A549 (cell line): Measurements from ENCODE around the gene PTPRD. TPM values are rescaled to one million over a fixed set of nuclear protein-coding genes. Genes with fewer than 3 reads are reported as not detected.

ENCODE experiments used
- ATAC-seq, 2 experiments: fragments of 200-7000 bp in 1 of 2; fragments of >200 bp in 1 of 2; cut with Nextera tagmentation in 1 of 2; cut with Tn5 transposase in 1 of 2; 3 replicates each; pipeline versions ENCODE4 v1.8.0 to v1.9.1; 2018 to 2020; ENCODE audit warnings: mild to moderate bottlenecking in 1 of 2, moderate library complexity in 1 of 2
- CTCF ChIA-PET: fragments of 300-600 bp; sonication (Branson Sonifier 250); formaldehyde crosslinking; extraction: SDS; loops from one replicate; lab custom pipeline; 2021; ENCODE audit warnings: antibody characterized with exemption, inconsistent platforms; lab: Yijun Ruan, JAX
- POLR2A ChIA-PET: fragments of 350-600 bp; formaldehyde crosslinking; extraction: SDS; loops from one replicate; lab custom pipeline; 2021; ENCODE audit warnings: antibody characterized with exemption, inconsistent platforms; lab: Yijun Ruan, JAX
- DNase-seq, 2 experiments: peaks; one replicate each; pipeline versions ENCODE4 v3.0.0 to v3.0.0-alpha.2; 2011 to 2016; ENCODE audit warnings: low read depth in 1 of 2, low spot score in 1 of 2
- FAIRE-seq: peaks from 2 replicates; lab custom pipeline; 2011; peaks lifted over from hg19 to GRCh38; lab: Jason Lieb, UNC
- H3K27ac ChIP-seq, 2 experiments: fragments of >200 bp; sonication (Bioruptor Twin); formaldehyde crosslinking; 3 replicates each; pipeline ENCODE4 v1.5.1; 2016 to 2017
- H3K4me1 ChIP-seq: fragments of >200 bp; sonication (Bioruptor Twin); formaldehyde crosslinking; 3 replicates; pipeline ENCODE4 v1.6.1; 2016
- H3K4me2 ChIP-seq: fragments of >200 bp; sonication (Bioruptor Twin); formaldehyde crosslinking; 3 replicates; pipeline ENCODE4 v1.6.1; 2016
- H3K4me3 ChIP-seq: fragments of >200 bp; sonication (Bioruptor Twin); formaldehyde crosslinking; 3 replicates; pipeline ENCODE4 v1.5.1; 2016
- H3K9me3 ChIP-seq: fragments of >200 bp; sonication (Bioruptor Twin); formaldehyde crosslinking; 3 replicates; pipeline ENCODE4 v1.6.1; 2016
- CBX8 ChIP-seq: fragments of 200-600 bp; sonication (generic); IDR thresholded peaks from 2 replicates; pipeline ENCODE4 v1.6.1; 2016
- CEBPB ChIP-seq, 2 experiments: fragments of >200 bp in 1 of 2; sonication (Bioruptor Twin) in 1 of 2; formaldehyde crosslinking in 1 of 2; IDR thresholded peaks; 2 replicates each; pipeline ENCODE4 v1.6.1; 2012 to 2016
- EP300 ChIP-seq, 2 experiments: fragments of >200 bp; sonication (Bioruptor Twin); formaldehyde crosslinking; IDR thresholded peaks; 2 replicates in 1 of 2; 3 replicates in 1 of 2; pipeline ENCODE4 v1.6.1; 2016 to 2017
- ESRRA ChIP-seq: fragments of 150-350 bp; IDR thresholded peaks from 2 replicates; pipeline ENCODE4 v1.6.1; 2014; ENCODE audit warnings: mild to moderate bottlenecking, low read length, borderline replicate concordance
- FOSB ChIP-seq: fragments of 250-450 bp; sonication (Bioruptor Pico); IDR thresholded peaks from 2 replicates; pipeline ENCODE4 v1.5.0; 2020; ENCODE audit warnings: mild to moderate bottlenecking, moderate library complexity
- FOSL2 ChIP-seq, 2 experiments: fragments of 450-650 bp in 1 of 2; fragments of >200 bp in 1 of 2; sonication (Bioruptor Twin) in 1 of 2; formaldehyde crosslinking; IDR thresholded peaks; 2 replicates each; pipeline versions ENCODE4 v1.5.0 to v1.6.1; 2016 to 2020; ENCODE audit warnings: mild to moderate bottlenecking in 1 of 2, moderate library complexity in 1 of 2
- FOXS1 ChIP-seq: fragments of 250-450 bp; sonication (Bioruptor Pico); IDR thresholded peaks from 2 replicates; pipeline ENCODE4 v1.5.0; 2020; ENCODE audit warnings: mild to moderate bottlenecking, moderate library complexity
- HOXA7 ChIP-seq: fragments of 250-450 bp; sonication (Bioruptor Pico); IDR thresholded peaks from 2 replicates; pipeline ENCODE4 v1.5.0; 2020; ENCODE audit warnings: mild to moderate bottlenecking, moderate library complexity
- HOXB5 ChIP-seq: fragments of 250-450 bp; sonication (Bioruptor Pico); IDR thresholded peaks from 2 replicates; pipeline ENCODE4 v1.5.0; 2020; ENCODE audit warnings: mild to moderate bottlenecking, moderate library complexity
- JUNB ChIP-seq: fragments of >200 bp; sonication (Bioruptor Twin); formaldehyde crosslinking; IDR thresholded peaks from 2 replicates; pipeline ENCODE4 v1.6.1; 2016
- KDM1A ChIP-seq: fragments of 200-600 bp; sonication (generic); IDR thresholded peaks from 2 replicates; pipeline ENCODE4 v1.6.1; 2016; ENCODE audit warnings: low read depth, mild to moderate bottlenecking
- MYC ChIP-seq: IDR thresholded peaks from 2 replicates; pipeline ENCODE4 v1.6.1; 2012; ENCODE audit warnings: mild to moderate bottlenecking, inconsistent platforms, low read length, improper control_type of control experiment, borderline replicate concordance
- NFE2L2 ChIP-seq: fragments of 150-350 bp; conservative IDR thresholded peaks from 2 replicates; pipeline ENCODE4 v1.6.1; 2014; ENCODE audit warnings: low read length
- NR3C1 ChIP-seq: fragments of >200 bp; sonication (Bioruptor Twin); formaldehyde crosslinking; IDR thresholded peaks from 3 replicates; pipeline ENCODE4 v1.6.1; 2017
- POLR2A ChIP-seq: IDR thresholded peaks from 2 replicates; pipeline ENCODE4 v1.6.1; 2012; ENCODE audit warnings: mild to moderate bottlenecking, low read length
- RAD21 ChIP-seq, 2 experiments: fragments of >200 bp in 1 of 2; sonication (Bioruptor Twin) in 1 of 2; formaldehyde crosslinking in 1 of 2; IDR thresholded peaks in 1 of 2; conservative IDR thresholded peaks in 1 of 2; 2 replicates in 1 of 2; 3 replicates in 1 of 2; pipeline ENCODE4 v1.6.1; 2012 to 2018; ENCODE audit warnings: inconsistent platforms in 1 of 2
- RARB ChIP-seq: fragments of 250-450 bp; sonication (Bioruptor Pico); IDR thresholded peaks from 2 replicates; pipeline ENCODE4 v1.8.0; 2021; ENCODE audit warnings: mild to moderate bottlenecking, moderate library complexity
- RCOR1 ChIP-seq: fragments of 150-350 bp; IDR thresholded peaks from 2 replicates; pipeline ENCODE4 v1.6.1; 2014; ENCODE audit warnings: antibody characterized with exemption, low read length, low read depth
- RFX5 ChIP-seq: fragments of 450-650 bp; IDR thresholded peaks from 2 replicates; pipeline ENCODE4 v1.7.1; 2014; ENCODE audit warnings: antibody characterized with exemption, mild to moderate bottlenecking, moderate library complexity
- SREBF2 ChIP-seq: fragments of 450-650 bp; IDR thresholded peaks from 2 replicates; pipeline ENCODE4 v1.6.1; 2014; ENCODE audit warnings: mild to moderate bottlenecking, moderate library complexity
- TFCP2L1 ChIP-seq: fragments of 250-450 bp; sonication (Bioruptor Pico); IDR thresholded peaks from 2 replicates; pipeline ENCODE4 v1.5.0; 2021; ENCODE audit warnings: mild to moderate bottlenecking
- ZFP36 ChIP-seq: fragments of 450-650 bp; IDR thresholded peaks from 2 replicates; pipeline ENCODE4 v1.6.1; 2014; ENCODE audit warnings: borderline replicate concordance; ENCODE audit not compliant: partially characterized antibody
- ZSCAN20 ChIP-seq: fragments of 250-450 bp; sonication (Bioruptor Pico); IDR thresholded peaks from 2 replicates; pipeline ENCODE4 v1.8.0; 2022; ENCODE audit warnings: mild to moderate bottlenecking, moderate library complexity
- WGBS: methylation state at CpG from one replicate; pipeline ENCODE4 v1.1.6; 2017; ENCODE audit errors: missing lambda C conversion rate; 5-methylcytosine and 5-hydroxymethylcytosine counted together
- polyA plus RNA-seq, 4 experiments: library from polyadenylated mRNA; depleted of rRNA in 3 of 4; stranded (reverse); fragments of >200 nt; fragmentation: RNase III in 1 of 4; extraction: RNeasy Plus Mini Kit Qiagen cat#74134 plus additional on column Dnase treatment in 1 of 4; gene quantifications; 2 replicates in 3 of 4; 3 replicates in 1 of 4; pipeline ENCODE4 v1.2.3, GENCODE V29; 2011 to 2017
- TF ChIP-seq, protein P1 (sequence below): fragments of 450-650 bp; IDR thresholded peaks from 2 replicates; pipeline ENCODE4 v1.6.1; 2014; ENCODE audit warnings: antibody characterized with exemption
- TF ChIP-seq, protein P2 (sequence below): fragments of 200-600 bp; sonication (generic); IDR thresholded peaks from 2 replicates; pipeline ENCODE4 v1.6.1; 2016; ENCODE audit warnings: antibody characterized with exemption, mild to moderate bottlenecking, moderate library complexity
- TF ChIP-seq, protein P3 (sequence below): IDR thresholded peaks from 2 replicates; pipeline ENCODE4 v1.6.1; 2012; ENCODE audit warnings: low read depth, borderline replicate concordance
- TF ChIP-seq, protein P4 (sequence below): fragments of >200 bp; sonication (Bioruptor Twin); formaldehyde crosslinking; IDR thresholded peaks from 3 replicates; pipeline ENCODE4 v1.5.1; 2016

The PTPRD gene
- polyA plus RNA-seq, 2 of the 4 experiments (the other 2 are of a cell fraction) = 0.39 to 1.3 TPM

GRCh38 chr9:8571643-8572042, 2041.2 kb downstream of the PTPRD start:
- TF ChIP-seq, protein P1, sequence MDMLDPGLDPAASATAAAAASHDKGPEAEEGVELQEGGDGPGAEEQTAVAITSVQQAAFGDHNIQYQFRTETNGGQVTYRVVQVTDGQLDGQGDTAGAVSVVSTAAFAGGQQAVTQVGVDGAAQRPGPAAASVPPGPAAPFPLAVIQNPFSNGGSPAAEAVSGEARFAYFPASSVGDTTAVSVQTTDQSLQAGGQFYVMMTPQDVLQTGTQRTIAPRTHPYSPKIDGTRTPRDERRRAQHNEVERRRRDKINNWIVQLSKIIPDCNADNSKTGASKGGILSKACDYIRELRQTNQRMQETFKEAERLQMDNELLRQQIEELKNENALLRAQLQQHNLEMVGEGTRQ = no peak
- no peak for TF ChIP-seq FOXS1 (CRISPR knock-in tag)
- no peak for TF ChIP-seq FOSL2 (IDR thresholded peaks at IDR 0.05)
- no peak for TF ChIP-seq FOSL2 (CRISPR knock-in tag; IDR thresholded peaks at IDR 0.05)
- no peak for TF ChIP-seq ZSCAN20 (CRISPR knock-in tag)
- no peak for TF ChIP-seq EP300 (IDR thresholded peaks at IDR 0.05)
- no peak for TF ChIP-seq RAD21 (conservative IDR thresholded peaks at IDR 0.05 in 1 of 2, IDR thresholded peaks at IDR 0.05 in 1 of 2)
- TF ChIP-seq SREBF2 = no peak
- FAIRE-seq (no peak), DNase-seq (no peak), ATAC-seq (no peak)
- Histone ChIP-seq H3K4me2 (no peak overlapping the region), H3K27ac (no peak overlapping the region), H3K4me3 (no peak overlapping the region), H3K9me3 (no peaks in the 10 kb centered on the region), H3K4me1 (no peaks in the 10 kb centered on the region)
- WGBS = 74% methylated on average over 2 of the region's 2 CpGs
- CTCF ChIA-PET = no interaction called here
- POLR2A ChIA-PET = no interaction called here

- TF ChIP-seq, protein P2, sequence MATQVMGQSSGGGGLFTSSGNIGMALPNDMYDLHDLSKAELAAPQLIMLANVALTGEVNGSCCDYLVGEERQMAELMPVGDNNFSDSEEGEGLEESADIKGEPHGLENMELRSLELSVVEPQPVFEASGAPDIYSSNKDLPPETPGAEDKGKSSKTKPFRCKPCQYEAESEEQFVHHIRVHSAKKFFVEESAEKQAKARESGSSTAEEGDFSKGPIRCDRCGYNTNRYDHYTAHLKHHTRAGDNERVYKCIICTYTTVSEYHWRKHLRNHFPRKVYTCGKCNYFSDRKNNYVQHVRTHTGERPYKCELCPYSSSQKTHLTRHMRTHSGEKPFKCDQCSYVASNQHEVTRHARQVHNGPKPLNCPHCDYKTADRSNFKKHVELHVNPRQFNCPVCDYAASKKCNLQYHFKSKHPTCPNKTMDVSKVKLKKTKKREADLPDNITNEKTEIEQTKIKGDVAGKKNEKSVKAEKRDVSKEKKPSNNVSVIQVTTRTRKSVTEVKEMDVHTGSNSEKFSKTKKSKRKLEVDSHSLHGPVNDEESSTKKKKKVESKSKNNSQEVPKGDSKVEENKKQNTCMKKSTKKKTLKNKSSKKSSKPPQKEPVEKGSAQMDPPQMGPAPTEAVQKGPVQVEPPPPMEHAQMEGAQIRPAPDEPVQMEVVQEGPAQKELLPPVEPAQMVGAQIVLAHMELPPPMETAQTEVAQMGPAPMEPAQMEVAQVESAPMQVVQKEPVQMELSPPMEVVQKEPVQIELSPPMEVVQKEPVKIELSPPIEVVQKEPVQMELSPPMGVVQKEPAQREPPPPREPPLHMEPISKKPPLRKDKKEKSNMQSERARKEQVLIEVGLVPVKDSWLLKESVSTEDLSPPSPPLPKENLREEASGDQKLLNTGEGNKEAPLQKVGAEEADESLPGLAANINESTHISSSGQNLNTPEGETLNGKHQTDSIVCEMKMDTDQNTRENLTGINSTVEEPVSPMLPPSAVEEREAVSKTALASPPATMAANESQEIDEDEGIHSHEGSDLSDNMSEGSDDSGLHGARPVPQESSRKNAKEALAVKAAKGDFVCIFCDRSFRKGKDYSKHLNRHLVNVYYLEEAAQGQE = no peak
- TF ChIP-seq POLR2A = no peak
- TF ChIP-seq NFE2L2 = no peak
- TF ChIP-seq KDM1A = no peak
- TF ChIP-seq HOXA7 (CRISPR knock-in tag) = no peak
- no peak for TF ChIP-seq CBX8
- TF ChIP-seq, protein P3, sequence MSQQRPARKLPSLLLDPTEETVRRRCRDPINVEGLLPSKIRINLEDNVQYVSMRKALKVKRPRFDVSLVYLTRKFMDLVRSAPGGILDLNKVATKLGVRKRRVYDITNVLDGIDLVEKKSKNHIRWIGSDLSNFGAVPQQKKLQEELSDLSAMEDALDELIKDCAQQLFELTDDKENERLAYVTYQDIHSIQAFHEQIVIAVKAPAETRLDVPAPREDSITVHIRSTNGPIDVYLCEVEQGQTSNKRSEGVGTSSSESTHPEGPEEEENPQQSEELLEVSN = no peak
- no peak for TF ChIP-seq ESRRA
- TF ChIP-seq MYC = no peak
- no peak for TF ChIP-seq RFX5
- no peak for TF ChIP-seq NR3C1
- no peak for TF ChIP-seq JUNB
- no peak for TF ChIP-seq TFCP2L1 (CRISPR knock-in tag)
- TF ChIP-seq CEBPB (IDR thresholded peaks at IDR 0.05) = no peak
- TF ChIP-seq RARB (CRISPR knock-in tag) = no peak
- Histone ChIP-seq H3K27ac (no peak overlapping the region), H3K4me2 (no peak overlapping the region), H3K9me3 (no peaks in the 10 kb centered on the region), H3K4me1 (no peaks in the 10 kb centered on the region), H3K4me3 (no peak overlapping the region)
- ChIA-PET CTCF (no interaction called here), POLR2A (no interaction called here)
- FAIRE-seq (no peak), DNase-seq (no peak), ATAC-seq (no peak)
- 10% methylated on average over 3 of the region's 3 CpGs for WGBS
Measured at GRCh38 chr9:8570776-8571175, 2042.0 kb downstream of the PTPRD start.

GRCh38 chr9:8569823-8570222, 2043.0 kb downstream of the PTPRD start:
- Histone ChIP-seq H3K9me3 (no peaks in the 10 kb centered on the region), H3K4me2 (no peak overlapping the region), H3K4me3 (no peak overlapping the region), H3K4me1 (no peaks in the 10 kb centered on the region), H3K27ac (no peak overlapping the region)
- CTCF ChIA-PET = no interaction called here
- no peak for ATAC-seq
- POLR2A ChIA-PET = no interaction called here
- no peak for FAIRE-seq
- 30% methylated on average over 4 of the region's 4 CpGs for WGBS
- no peak for DNase-seq
- no peak for TF ChIP-seq ZSCAN20 (CRISPR knock-in tag)
- TF ChIP-seq, protein P2 = no peak
- TF ChIP-seq ZFP36 = no peak
- no peak for TF ChIP-seq RCOR1
- TF ChIP-seq HOXB5 (CRISPR knock-in tag) = no peak
- no peak for TF ChIP-seq FOSB (CRISPR knock-in tag)
- no peak for TF ChIP-seq CEBPB (IDR thresholded peaks at IDR 0.05)
- no peak for TF ChIP-seq HOXA7 (CRISPR knock-in tag)
- TF ChIP-seq, protein P4, sequence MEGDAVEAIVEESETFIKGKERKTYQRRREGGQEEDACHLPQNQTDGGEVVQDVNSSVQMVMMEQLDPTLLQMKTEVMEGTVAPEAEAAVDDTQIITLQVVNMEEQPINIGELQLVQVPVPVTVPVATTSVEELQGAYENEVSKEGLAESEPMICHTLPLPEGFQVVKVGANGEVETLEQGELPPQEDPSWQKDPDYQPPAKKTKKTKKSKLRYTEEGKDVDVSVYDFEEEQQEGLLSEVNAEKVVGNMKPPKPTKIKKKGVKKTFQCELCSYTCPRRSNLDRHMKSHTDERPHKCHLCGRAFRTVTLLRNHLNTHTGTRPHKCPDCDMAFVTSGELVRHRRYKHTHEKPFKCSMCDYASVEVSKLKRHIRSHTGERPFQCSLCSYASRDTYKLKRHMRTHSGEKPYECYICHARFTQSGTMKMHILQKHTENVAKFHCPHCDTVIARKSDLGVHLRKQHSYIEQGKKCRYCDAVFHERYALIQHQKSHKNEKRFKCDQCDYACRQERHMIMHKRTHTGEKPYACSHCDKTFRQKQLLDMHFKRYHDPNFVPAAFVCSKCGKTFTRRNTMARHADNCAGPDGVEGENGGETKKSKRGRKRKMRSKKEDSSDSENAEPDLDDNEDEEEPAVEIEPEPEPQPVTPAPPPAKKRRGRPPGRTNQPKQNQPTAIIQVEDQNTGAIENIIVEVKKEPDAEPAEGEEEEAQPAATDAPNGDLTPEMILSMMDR = no peak
